Liver (tissue), 3 donors: ENCODE results near the gene ABHD12.

Experiments
- ATF3 ChIP-seq: IDR thresholded peaks from 2 replicates; pipeline ENCODE4 v1.6.1; 2016; ENCODE audit warnings: antibody characterized with exemption
- CTCF ChIP-seq: fragments of 150-350 bp; IDR thresholded peaks from 2 replicates; pipeline ENCODE4 v1.5.1; 2017; ENCODE audit warnings: improper control_type of control experiment, low read depth, low read length; ENCODE audit not compliant: missing input control
- EGR1 ChIP-seq, 2 donors: IDR thresholded peaks; 2 replicates each; pipeline ENCODE4 v1.6.1; 2016 to 2018; ENCODE audit warnings: antibody characterized with exemption in 2 of 2, low read depth in 2 of 2
- FOXA1 ChIP-seq: IDR thresholded peaks from 2 replicates; pipeline ENCODE4 v1.6.1; 2016; ENCODE audit warnings: antibody characterized with exemption
- GABPA ChIP-seq, 2 donors: IDR thresholded peaks in 1 of 2; conservative IDR thresholded peaks in 1 of 2; 2 replicates each; pipeline ENCODE4 v1.6.1; 2016; ENCODE audit warnings: antibody characterized with exemption in 2 of 2, mild to moderate bottlenecking in 1 of 2, moderate library complexity in 1 of 2
- HNF4G ChIP-seq: IDR thresholded peaks from 2 replicates; pipeline ENCODE4 v1.6.1; 2016; ENCODE audit warnings: antibody characterized with exemption
- JUND ChIP-seq, 2 donors: IDR thresholded peaks; 2 replicates each; pipeline ENCODE4 v1.6.1; 2016; ENCODE audit warnings: antibody characterized with exemption in 2 of 2
- NR2F2 ChIP-seq: IDR thresholded peaks from 2 replicates; pipeline ENCODE4 v1.6.1; 2016; ENCODE audit warnings: antibody characterized with exemption
- RAD21 ChIP-seq, 2 donors: IDR thresholded peaks; 2 replicates each; pipeline ENCODE4 v1.6.1; 2016; ENCODE audit warnings: antibody characterized with exemption in 2 of 2, mild to moderate bottlenecking in 2 of 2
- REST ChIP-seq: IDR thresholded peaks from 2 replicates; pipeline ENCODE4 v1.6.1; 2016; ENCODE audit warnings: antibody characterized with exemption, mild to moderate bottlenecking
- RXRA ChIP-seq, 2 donors: IDR thresholded peaks; 2 replicates each; pipeline ENCODE4 v1.6.1; 2017 to 2018; ENCODE audit warnings: antibody characterized with exemption in 2 of 2, mild to moderate bottlenecking in 1 of 2
- YY1 ChIP-seq: IDR thresholded peaks from 2 replicates; pipeline ENCODE4 v1.6.1; 2016; ENCODE audit warnings: antibody characterized with exemption, mild to moderate bottlenecking
- donor health status: healthy.
- donor health status: healthy.

- TF ChIP-seq HNF4G (no peak), YY1 (no peak), CTCF (no peak), NR2F2 (no peak), RXRA (IDR thresholded peaks at IDR 0.05) (no peak), RAD21 (IDR thresholded peaks at IDR 0.05) (no peak), FOXA1 (no peak), REST (no peak), ATF3 (no peak), EGR1 (IDR thresholded peaks at IDR 0.05; ENCODE audit: low read depth in 2 of 2) (no peak), GABPA (IDR thresholded peaks at IDR 0.05 in 1 of 2, conservative IDR thresholded peaks at IDR 0.05 in 1 of 2) (no peak), JUND (IDR thresholded peaks at IDR 0.05) (no peak)
These were observed 81.8 kb downstream of the ABHD12 start for GRCh38 chr20:25308671-25309394.
